Spinal cord (tissue), 4 donors: Measurements from ENCODE around the gene IMMP1L. TPM values are rescaled to one million over a fixed set of nuclear protein-coding genes. Genes with fewer than 3 reads are reported as not detected.

ENCODE experiments used
- polyA plus RNA-seq, 2 donors: library from polyadenylated mRNA; unstranded; fragments of 120-200 nt; gene quantifications; one replicate each; pipeline ENCODE4 v1.2.1, GENCODE V29; 2013; ENCODE audit not compliant: insufficient read length in 2 of 2
- total RNA-seq, 2 donors: library from RNA; depleted of rRNA in 1 of 2; stranded (reverse); fragments of 120-200 nt in 1 of 2; fragments of >200 nt in 1 of 2; gene quantifications; one replicate each; pipeline versions ENCODE4 v1.2.3 to v1.2.4, GENCODE V29; 2013 to 2014

IMMP1L gene
- total and polyA plus RNA-seq, 4 donors, result 27.2 to 73.4 (median 66.9) TPM

Other genes with a start within 250 kb of the IMMP1L start
- 1 to 10 TPM; 7.7 to 9.8 TPM for gene DCDC1, start 139.9 kb downstream of the IMMP1L start, total RNA-seq
- 1 to 10 TPM; 3.1 to 3.9 TPM for gene DCDC1, start 139.9 kb downstream of the IMMP1L start, polyA plus RNA-seq
- 10 to 100 TPM; 25.0 to 35.1 TPM for gene DNAJC24, start 139.8 kb downstream of the IMMP1L start, total RNA-seq
- 10 to 100 TPM; 26.0 to 31.6 TPM for gene DNAJC24, start 139.8 kb downstream of the IMMP1L start, polyA plus RNA-seq
- gene ELP4, start 145 bp upstream of the IMMP1L start, total RNA-seq, result 10 to 100 TPM; 35.7 to 57.7 TPM
- gene ELP4, start 145 bp upstream of the IMMP1L start, polyA plus RNA-seq, result 10 to 100 TPM; 24.8 to 36.6 TPM